HL-60 (cell line): Measurements from ENCODE around the gene PADI4.

Source experiments
- DNase-seq, 2 experiments: peaks; one replicate each; pipeline ENCODE4 v3.0.0-alpha.2; 2010 to 2020; ENCODE audit warnings: low read depth in 1 of 2, low spot score in 1 of 2
- H3K27ac ChIP-seq: fragments of 250-450 bp; sonication (Bioruptor Pico); replicated peaks from 2 replicates; pipeline ENCODE4 v1.5.1; 2020; ENCODE audit warnings: mild to moderate bottlenecking, moderate library complexity
- H3K27me3 ChIP-seq: fragments of 250-450 bp; sonication (Bioruptor Pico); 2 replicates; pipeline ENCODE4 v1.5.1; 2021; ENCODE audit warnings: mild to moderate bottlenecking, moderate library complexity; ENCODE audit not compliant: insufficient read depth, poor library complexity, severe bottlenecking
- H3K4me3 ChIP-seq: replicated peaks from 2 replicates; pipeline ENCODE4 v1.5.1; 2011; ENCODE audit warnings: mild to moderate bottlenecking, control low read depth, low read length; ENCODE audit not compliant: insufficient read depth
- GABPA ChIP-seq: IDR thresholded peaks from 2 replicates; pipeline ENCODE4 v1.6.1; 2012; ENCODE audit warnings: low read depth
- POLR2AphosphoS5 ChIP-seq: IDR thresholded peaks from 2 replicates; pipeline ENCODE4 v1.6.1; 2012; ENCODE audit warnings: low read depth
- REST ChIP-seq: IDR thresholded peaks from 2 replicates; pipeline ENCODE4 v1.6.1; 2012; ENCODE audit warnings: low read depth; ENCODE audit not compliant: insufficient replicate concordance
- SPI1 ChIP-seq: IDR thresholded peaks from 2 replicates; pipeline ENCODE4 v1.6.1; 2012; ENCODE audit warnings: low read depth, mild to moderate bottlenecking, borderline replicate concordance
- TF ChIP-seq, protein P1 (sequence below): IDR thresholded peaks from one replicate; pipeline ENCODE4 v1.5.1; 2011; ENCODE audit warnings: low read length, control low read depth, inconsistent platforms; ENCODE audit not compliant: insufficient read depth

PADI4 gene

GRCh38 chr1:17329610-17330009 lies 21.6 kb downstream of the PADI4 start:
- Histone ChIP-seq H3K27me3 (no peaks in the 10 kb centered on the region), H3K4me3 (no peak overlapping the region), H3K27ac (no peak overlapping the region)
- DNase-seq: no peak
- no peak for TF ChIP-seq SPI1
- no peak for TF ChIP-seq REST
- TF ChIP-seq, protein P1, sequence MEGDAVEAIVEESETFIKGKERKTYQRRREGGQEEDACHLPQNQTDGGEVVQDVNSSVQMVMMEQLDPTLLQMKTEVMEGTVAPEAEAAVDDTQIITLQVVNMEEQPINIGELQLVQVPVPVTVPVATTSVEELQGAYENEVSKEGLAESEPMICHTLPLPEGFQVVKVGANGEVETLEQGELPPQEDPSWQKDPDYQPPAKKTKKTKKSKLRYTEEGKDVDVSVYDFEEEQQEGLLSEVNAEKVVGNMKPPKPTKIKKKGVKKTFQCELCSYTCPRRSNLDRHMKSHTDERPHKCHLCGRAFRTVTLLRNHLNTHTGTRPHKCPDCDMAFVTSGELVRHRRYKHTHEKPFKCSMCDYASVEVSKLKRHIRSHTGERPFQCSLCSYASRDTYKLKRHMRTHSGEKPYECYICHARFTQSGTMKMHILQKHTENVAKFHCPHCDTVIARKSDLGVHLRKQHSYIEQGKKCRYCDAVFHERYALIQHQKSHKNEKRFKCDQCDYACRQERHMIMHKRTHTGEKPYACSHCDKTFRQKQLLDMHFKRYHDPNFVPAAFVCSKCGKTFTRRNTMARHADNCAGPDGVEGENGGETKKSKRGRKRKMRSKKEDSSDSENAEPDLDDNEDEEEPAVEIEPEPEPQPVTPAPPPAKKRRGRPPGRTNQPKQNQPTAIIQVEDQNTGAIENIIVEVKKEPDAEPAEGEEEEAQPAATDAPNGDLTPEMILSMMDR: no peak
- TF ChIP-seq POLR2AphosphoS5: no peak
- TF ChIP-seq GABPA: no peak

GRCh38 chr1:17330856-17331255 lies 22.9 kb downstream of the PADI4 start:
- TF ChIP-seq REST: no peak
- no peak for TF ChIP-seq SPI1
- TF ChIP-seq GABPA: no peak
- TF ChIP-seq, protein P1: no peak
- no peak for TF ChIP-seq POLR2AphosphoS5
- DNase-seq: no peak
- Histone ChIP-seq H3K27me3 (no peaks in the 10 kb centered on the region), H3K27ac (no peak overlapping the region), H3K4me3 (no peak overlapping the region)

DNA sequence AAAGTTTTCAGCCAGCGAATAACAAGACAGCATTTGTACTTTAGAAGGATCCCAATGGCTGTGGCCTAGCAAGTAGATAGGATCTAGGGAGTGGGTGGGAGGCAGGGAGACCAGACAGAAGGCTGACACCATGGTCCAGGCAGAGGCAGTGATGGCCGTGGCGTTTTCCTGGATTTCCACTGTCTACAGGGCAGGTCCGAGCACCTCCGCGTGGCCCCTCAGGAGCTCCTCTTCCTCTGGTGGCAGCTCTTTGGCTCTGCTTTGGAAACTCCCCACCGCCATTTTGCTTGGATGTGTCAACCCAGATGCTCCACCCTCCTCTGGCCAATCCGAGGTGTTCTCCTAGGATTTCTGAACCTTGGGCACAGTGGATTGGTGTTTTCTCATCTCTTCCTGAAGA lies 25.1 kb downstream of the PADI4 start:
- no peaks in the 10 kb centered on the region for H3K27me3 ChIP-seq
- no peak for TF ChIP-seq GABPA
- TF ChIP-seq, protein P1: no peak
- TF ChIP-seq REST: no peak
- no peak for TF ChIP-seq SPI1
- TF ChIP-seq POLR2AphosphoS5: no peak
- H3K27ac ChIP-seq: no peak overlapping the region
- no peak for DNase-seq
- no peak overlapping the region for H3K4me3 ChIP-seq
